ENCODE measurements around the gene ALDOC. TPM values are rescaled to one million over a fixed set of nuclear protein-coding genes. Genes with fewer than 3 reads are reported as not detected.
"Not testable (repeated sequence)": the region's sequence is repeated elsewhere in the genome, so short reads cannot be mapped to it uniquely, and the experiment has no call there.

The ALDOC gene
- total RNA-seq, 1 donor: 28.9 TPM

DNA sequence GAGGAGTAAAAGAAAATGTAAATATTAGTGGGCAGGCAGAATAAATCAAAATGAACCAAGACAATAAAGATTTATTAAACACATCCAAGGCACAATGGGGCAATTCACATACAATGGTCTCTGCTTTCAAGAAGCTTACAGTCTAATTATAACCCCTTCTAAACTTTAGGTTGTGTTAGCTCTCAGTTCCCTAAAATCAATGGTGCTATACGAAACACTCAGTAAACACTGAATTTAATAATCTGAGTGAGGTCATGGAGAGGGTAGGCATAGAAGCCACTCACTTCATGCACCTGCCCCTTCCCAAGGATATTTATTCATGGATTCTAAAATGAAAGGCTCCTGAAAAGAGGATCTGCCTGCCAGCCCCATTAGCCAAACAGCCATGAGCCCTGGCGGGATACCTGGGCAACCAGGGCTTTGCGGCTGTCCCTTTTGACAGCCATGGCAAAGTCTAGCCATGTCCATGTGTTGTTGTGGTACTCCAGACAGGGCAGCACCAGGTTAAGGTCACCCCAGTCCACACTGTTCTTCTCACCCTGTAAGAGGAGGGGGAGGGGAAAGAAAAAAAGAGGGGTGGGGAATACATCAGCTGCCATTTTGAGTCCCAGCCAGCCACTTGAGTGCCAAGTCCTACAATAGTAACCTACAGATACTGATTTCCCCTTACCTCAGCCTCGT lies 38.7 kb upstream of the ALDOC start:
- TF ChIP-seq, protein P1, sequence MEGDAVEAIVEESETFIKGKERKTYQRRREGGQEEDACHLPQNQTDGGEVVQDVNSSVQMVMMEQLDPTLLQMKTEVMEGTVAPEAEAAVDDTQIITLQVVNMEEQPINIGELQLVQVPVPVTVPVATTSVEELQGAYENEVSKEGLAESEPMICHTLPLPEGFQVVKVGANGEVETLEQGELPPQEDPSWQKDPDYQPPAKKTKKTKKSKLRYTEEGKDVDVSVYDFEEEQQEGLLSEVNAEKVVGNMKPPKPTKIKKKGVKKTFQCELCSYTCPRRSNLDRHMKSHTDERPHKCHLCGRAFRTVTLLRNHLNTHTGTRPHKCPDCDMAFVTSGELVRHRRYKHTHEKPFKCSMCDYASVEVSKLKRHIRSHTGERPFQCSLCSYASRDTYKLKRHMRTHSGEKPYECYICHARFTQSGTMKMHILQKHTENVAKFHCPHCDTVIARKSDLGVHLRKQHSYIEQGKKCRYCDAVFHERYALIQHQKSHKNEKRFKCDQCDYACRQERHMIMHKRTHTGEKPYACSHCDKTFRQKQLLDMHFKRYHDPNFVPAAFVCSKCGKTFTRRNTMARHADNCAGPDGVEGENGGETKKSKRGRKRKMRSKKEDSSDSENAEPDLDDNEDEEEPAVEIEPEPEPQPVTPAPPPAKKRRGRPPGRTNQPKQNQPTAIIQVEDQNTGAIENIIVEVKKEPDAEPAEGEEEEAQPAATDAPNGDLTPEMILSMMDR (IDR thresholded peaks at IDR 0.05; ENCODE audit: insufficient read depth, low read depth, low read length): no peak
- no peak overlapping the region for H3K4me3 ChIP-seq (ENCODE audit: low read depth, low read length)
- DNase-seq (ENCODE audit: low read depth): no peak

DNA sequence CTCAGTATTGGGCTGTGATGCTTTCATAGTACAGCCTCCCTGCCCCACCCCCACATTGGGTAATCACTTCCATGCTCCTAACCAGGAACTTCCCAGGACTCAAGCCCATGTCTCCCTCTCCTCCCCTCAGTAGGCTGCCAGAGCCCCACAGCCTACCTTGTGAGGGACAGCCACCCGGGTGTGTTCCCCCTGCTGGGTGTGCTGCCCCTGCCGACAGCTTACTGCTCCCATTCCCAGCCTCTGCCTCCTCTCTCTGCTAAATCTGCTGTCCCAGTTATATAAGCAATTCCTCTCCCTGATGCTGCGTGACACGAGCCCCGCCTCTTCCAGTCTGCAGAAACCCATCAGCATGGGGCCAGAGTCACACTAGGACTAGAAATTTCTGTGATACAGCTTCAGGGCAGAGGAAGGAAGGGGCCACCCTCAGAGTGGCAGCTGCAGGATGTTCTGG lies 37.3 kb upstream of the ALDOC start, which contains the start of gene RSKR:
Gene RSKR (minus strand): TSS at position 255 of the 451 bp plus-strand sequence. CDS start 24 bp downstream, at position 231.
- no peak for DNase-seq (ENCODE audit: low read depth)
- TF ChIP-seq, protein P1 (IDR thresholded peaks at IDR 0.05; ENCODE audit: insufficient read depth, low read depth, low read length): peak; percentile 3
- H3K4me3 ChIP-seq (ENCODE audit: low read depth, low read length): no peak within 1 kb of the TSS

DNA sequence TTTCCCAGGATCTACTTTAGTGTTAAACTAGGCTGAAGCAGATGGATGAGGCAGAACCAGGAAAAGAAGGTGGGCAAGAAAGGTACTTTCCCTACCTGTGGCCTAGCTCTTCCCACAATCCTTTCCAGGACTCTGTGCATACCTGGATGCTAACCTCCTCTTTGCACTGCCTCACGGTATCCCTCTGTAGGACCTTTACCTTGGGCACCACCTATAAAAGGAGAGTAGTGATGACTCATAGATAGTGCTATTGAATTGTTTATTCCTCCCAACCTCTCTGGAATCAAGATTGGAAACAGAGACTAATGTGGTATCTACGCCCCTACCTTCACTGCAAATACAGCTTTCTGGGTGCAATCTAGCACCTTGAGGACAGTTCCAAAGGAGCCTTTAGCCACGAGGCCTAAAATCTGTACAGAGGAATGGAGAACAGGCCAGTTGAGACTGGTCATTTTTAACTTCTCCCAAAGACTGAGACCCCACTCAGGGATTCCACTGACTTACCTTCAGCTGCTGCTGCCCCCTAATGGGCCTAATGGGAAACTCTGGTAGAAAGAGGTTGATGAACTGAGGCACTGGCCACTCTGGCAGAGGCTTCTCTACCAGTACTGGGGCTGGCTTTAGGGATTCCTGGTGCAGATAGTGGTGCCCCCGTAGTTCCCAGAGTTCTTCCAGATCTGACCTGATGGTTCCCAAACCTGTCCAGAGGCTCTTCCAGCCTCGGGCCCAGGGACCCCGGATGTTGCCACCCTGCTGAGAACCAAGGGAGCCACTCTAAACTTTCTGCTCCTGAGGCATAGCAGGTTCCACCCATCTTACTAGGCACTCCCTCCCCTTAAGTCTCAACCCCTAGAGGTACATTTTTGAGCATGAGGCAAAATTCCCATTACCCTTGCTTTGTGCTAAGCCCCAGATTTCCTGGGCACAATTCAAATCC lies 36.5 kb upstream of the ALDOC start:
- TF ChIP-seq, protein P1 (IDR thresholded peaks at IDR 0.05; ENCODE audit: insufficient read depth, low read depth, low read length): peak; percentile 75
- DNase-seq (ENCODE audit: low read depth): peak; percentile 39
- H3K4me3 ChIP-seq (ENCODE audit: low read depth, low read length): no peak overlapping the region

DNA sequence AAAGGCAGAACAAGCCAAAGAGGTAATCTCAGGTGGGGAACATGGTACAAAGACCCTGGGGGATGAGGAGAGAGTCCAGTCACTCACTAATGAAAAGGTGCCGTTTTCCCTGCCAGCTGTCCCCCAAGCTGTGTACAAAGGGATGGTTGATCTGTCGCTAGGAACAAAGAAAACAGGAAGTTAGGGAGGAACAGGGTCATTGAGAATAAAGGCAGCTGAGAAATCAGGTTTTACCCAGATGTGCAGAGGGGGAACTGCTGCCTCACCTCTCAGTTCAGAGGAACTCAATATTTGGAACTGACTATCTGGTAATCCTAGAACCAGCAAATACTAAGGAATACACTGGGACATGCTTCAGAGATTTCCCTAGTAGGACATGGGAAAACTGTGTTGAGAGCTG lies 35.8 kb upstream of the ALDOC start:
- H3K4me3 ChIP-seq (ENCODE audit: low read depth, low read length): no peak overlapping the region
- DNase-seq (ENCODE audit: low read depth): no peak
- TF ChIP-seq, protein P1 (IDR thresholded peaks at IDR 0.05; ENCODE audit: insufficient read depth, low read depth, low read length): no peak

DNA sequence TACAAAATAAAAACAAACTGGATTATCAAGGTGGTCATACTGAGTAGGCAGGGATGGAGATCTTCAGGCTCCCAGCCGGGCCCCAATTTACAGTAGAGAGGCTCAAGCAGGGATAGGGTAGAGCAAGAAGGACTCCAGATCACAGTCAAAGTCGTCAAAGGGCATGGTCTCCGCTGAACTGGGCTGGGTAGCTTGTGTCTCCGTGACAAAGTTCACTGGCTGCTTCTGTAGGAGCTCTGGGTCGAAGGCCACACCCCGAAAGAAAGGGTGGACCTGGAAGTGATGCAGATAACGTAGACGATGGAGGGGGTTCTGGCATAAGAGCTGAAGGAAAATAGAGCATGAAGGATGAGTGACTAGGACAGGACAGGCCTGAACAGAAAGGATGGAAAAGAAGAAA lies 33.7 kb upstream of the ALDOC start:
- no peak for DNase-seq (ENCODE audit: low read depth)
- TF ChIP-seq, protein P1 (IDR thresholded peaks at IDR 0.05; ENCODE audit: insufficient read depth, low read depth, low read length): no peak
- no peak overlapping the region for H3K4me3 ChIP-seq (ENCODE audit: low read depth, low read length)

DNA sequence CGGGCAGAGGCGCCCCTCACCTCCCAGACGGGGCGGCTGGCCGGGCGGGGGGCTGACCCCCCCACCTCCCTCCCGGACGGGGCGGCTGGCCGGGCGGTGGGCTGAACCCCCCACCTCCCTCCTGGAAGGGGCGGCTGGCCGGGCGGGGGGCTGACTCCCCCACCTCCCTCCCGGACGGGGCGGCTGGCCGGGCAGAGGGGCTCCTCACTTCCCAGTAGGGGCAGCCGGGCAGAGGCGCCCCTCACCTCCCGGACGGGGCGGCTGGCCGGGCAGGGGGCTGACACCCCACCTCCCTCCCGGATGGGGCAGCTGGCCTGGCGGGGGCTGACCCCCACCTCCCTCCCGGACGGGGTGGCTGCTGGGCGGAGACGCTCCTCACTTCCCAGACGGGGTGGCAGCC lies 27.3 kb upstream of the ALDOC start:
- not testable (repeated sequence) for DNase-seq (ENCODE audit: low read depth); H3K4me3 ChIP-seq (ENCODE audit: low read depth, low read length)
